GM19372 (cell line): Measurements from ENCODE around the gene TBXAS1.

Source experiments
- ATAC-seq: cut with Tn5 transposase; IDR thresholded peaks from one replicate; pipeline ENCODE4 v1.9.1; 2021; ENCODE audit warnings: mild to moderate bottlenecking, low read depth, moderate library complexity; ENCODE audit not compliant: unreplicated experiment

The TBXAS1 gene

DNA sequence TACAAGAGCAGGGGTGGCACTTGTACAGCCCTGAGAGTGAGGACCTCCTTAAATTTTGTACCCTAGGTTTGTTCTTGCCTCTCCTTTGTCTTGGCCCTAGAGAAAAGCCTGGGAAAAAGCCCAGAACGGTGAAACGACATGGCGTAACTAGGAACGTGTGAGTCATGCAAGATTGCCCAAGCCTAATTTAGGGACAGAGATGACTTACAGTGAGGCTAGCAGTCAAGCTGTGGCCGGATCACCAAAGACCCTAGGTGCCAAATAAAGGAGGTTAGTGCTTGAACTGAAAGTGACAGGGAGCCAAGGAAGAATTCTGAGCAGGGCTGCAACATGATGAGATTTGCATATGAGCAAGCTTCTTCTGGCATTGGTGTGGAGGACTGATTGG is 25.1 kb downstream of the TBXAS1 start:
- no peak for ATAC-seq

DNA sequence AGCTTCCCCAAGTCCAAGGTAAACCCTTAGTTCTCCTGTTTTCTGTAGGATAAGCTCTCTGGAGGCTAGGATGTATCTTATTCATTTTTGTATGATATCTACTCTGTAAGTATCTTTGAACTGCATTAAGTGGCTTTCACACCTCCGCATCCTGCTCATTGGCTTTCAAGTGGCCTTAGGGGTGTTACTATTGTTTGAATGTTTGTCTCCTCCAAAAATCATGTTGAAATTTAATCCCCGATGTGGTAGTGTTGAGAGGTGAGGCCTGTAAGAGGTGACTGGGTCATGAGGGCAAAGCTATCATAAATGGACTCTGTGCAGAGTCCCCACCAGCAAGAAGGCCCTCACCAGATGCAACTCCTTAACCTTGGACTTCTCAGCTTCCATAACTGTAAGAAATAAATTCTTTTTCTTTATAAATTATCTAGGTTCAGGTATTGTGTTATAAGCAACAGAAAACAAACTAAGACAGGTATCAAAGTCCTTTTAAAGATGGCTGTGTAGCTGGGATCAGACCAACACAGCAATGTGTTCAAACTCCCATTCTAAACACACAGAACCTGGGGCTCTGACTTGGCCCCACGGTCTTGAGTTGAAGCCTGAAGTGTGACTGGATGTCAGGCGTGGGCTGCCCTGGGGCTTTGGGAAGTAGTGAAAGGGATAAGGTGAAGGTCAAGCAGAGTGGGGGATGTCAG is 25.9 kb downstream of the TBXAS1 start:
- no peak for ATAC-seq

DNA sequence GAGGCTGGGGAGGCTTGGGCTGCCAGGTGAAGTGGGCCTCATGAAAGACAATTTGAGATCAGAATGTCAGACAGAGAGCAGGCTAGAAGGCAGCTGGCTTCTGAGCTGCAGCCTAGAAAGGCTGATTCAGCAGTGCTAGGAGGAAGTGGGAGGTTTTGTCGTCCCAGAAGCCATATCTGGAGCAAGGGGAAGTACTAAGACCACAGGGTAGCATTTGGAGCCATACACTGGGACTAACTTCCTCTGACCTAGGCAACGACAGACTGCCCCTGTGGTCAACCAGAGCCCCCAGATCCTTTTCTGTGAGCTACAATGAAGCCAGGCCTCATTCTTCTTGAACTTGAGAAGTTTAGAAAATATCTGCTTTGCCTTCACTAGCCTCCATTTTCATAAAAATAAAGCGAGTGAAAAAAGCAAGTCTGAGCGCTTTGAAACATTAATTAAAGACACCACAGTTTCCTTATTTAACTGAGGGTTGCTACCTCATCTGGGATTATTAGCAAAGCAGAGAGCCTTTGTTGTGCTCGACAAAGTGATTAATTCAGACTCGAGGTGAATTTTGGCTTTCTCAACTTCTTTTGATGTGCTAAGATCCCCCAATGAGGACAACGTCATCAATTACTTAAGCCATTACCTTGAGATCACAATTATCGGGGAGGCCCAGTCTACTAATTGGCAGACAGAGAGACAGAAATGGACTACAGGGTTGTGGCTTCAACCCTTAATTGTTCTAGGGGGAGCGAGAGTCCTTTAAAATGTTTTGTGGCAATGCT is 26.6 kb downstream of the TBXAS1 start:
- no peak for ATAC-seq

DNA sequence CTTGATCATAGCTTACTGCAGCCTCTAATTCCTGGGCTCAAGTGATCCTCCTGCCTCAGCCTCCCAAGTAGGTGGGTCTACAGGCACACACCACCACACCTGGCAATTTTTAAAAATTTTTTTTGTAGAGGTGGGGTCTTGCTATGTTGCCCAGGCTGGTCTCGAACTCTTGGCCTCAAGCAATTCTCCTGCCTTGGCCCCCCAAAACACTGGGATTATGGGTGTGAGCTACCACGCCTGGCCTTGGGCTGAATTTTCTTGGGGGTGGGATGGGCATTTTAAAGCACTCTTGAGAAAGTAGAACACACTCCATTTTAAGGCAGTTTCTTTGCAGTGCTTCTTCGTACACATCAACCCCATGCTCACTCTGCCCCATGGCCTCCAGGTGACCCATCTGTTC is 28.7 kb downstream of the TBXAS1 start:
- ATAC-seq = no peak

DNA sequence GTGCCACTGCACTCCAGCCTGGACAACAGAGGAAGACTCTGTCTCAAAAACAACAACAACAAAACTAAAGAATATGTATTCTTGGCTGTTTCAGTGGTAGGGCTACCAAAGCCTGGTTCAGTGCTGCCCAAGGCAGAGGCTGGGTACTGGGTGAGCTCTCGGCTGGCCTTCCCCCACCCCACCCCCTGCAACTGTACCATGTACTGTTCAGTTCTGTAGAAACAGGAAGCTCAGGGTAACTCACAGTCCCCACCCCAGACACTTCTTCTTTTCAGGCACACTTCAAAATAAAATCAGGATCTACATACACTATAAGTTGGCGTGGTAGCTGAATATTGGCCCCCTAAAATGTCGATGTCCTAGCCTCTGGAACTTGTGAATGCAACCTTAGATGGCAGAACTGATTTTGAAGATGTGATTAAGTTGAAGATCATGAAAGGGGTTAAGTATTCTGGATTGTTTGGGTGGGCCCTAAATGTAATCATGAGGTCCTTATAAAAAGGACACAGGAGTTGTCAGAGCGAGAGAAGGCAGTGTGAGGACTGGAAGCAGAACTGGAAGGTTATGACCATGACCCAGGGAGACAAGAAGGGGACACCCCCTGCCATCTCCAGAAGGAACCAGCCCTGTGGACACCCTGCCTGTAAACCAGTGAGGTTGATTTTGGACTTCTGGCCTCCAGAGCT is 31.2 kb downstream of the TBXAS1 start:
- no peak for ATAC-seq

DNA sequence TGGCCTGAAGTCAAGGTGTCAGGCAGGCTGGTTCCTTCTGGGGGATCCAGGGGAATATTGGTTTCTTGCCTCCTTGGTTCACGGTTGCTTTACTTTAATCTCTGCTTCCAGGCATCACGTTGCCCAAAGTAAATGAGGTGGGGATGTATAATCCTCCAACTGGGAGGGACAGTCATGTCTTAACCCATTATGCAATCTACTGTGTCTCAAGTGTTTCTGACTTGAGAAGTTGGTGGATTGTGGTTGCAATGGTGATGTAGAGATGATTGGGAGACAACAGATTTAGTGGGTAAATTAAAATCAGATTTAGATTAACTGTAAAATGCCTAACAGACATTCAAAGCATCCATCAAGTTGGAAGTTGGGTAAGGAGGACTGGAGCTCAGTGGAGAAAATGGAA is 32.7 kb downstream of the TBXAS1 start:
- no peak for ATAC-seq

DNA sequence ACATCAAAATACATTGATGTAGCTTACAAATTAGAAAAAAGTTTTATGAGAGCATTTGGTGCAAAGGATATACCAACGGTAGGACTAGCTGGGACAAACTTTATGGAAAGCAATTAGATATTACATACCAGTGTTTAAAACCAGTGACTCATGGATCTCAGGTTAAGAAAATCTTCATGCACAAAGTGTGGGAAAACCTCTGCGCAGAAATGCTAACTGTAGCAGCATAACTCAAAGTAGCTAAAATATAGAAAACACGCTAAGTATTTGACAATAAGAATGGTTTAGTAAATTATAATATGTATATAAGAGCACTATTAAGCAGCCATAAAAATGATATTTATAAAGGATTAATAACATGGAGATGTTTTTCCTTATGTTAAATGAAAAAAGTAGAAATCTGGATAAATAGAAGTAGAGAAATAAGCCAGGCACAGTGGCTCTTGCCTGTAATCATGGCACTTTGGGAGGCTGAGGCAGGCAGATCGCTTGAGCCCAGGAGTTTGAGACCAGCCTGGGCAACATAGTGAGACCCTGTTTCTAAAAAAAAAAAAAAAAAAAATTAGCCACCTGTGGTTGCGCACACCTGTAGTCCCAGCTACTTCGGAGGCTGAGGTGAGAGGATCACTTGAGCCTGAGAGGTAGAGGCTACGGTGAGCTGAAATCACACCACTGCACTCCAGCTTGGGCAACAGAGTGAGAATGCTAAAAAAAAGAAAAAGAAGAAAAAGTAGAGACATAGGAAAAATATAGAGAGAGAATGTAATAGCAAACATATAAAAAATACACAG is 37.2 kb downstream of the TBXAS1 start:
- ATAC-seq = no peak

DNA sequence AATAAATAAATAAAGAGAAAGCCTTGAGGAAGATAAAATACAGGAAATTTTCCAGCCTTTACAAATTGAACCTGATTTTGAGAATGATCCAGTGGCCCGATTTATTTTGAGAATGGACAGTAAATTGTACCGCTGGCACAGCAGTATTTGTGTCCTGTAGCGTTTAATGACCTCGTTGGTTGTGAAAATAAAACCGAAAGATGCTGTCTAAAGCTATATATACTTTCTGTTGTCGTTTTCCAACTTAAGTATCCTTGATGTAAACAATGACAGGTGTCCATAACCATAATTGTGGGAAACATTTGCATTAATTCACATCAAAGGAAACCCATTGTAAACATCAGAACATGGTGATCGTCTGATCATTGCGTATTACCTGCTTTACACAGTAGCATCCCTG is 38.8 kb downstream of the TBXAS1 start:
- no peak for ATAC-seq

DNA sequence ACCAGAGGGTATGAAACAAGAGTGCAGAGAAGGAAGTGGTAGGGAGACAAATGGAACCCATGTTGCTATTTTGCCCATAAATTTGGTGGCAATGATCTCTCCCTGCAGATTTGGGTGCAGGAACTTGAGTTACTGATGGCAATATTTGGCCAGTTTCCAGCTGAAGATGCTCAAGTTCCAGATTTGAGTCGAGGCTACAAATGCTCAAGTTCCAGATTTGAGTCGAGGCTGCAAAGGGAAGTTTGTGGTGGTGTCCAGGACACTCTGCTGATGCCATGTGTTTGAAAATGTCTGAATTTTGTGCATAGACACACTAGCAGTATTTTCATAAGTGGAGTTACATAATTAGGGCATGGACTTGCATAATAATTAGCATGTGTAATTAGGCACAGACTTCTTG is 40.8 kb downstream of the TBXAS1 start:
- ATAC-seq = no peak

DNA sequence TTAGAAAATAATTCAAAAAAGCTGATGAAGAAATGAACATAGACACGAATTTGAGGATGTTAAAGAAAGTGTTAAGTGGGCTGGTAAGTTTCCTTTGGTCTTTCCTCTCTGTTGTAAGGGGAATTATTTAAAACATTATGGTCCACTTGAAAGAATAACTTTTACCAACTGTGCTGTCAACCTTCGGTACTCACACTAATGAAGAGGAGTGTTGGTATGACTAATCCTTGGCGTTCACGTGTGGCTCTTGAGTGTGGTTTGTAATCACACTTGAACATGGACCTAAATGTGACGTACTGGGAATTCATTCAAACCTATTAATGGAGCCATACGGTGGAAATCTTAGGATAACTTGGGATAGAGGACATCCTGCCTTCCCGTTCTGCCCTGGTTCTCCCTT is 41.3 kb downstream of the TBXAS1 start:
- no peak for ATAC-seq

DNA sequence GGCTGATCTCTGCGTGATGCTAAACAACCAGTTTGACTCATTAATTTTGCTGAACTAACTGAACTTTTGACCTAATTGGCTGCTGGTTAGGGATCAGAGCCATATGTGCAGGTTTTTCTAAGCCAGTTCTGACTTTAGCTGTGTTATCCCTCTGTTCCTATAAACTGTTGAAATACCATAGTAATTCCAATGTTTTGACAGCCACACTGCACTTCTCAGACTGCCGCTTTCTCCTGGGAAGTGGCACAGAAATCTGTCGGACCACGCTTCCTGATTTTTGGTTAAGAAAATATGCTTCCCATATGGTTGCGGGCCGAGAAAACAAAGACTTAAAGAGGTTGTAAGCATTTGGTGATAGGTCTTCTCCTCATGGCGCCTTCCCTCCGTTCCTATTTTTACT is 42.3 kb downstream of the TBXAS1 start:
- ATAC-seq = no peak

DNA sequence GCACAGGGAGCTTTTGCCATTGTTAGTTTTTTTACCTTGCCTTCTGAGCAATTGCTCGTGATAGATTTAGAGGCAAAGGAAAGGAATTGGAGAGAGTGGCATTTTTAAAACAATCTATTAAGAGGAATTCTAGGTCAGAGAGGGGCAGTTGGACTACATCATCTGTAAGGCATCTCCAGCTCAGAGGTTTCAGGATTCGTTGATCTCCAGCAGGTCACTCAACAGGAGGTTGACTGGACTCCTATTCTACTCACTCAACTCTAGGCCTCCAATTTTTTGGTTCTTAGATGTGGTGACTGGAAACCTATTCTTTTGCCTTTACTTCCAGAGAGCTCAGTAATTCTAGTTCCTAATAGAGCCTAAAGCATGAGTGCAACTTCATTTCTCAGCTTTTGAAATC is 42.8 kb downstream of the TBXAS1 start:
- ATAC-seq = no peak

DNA sequence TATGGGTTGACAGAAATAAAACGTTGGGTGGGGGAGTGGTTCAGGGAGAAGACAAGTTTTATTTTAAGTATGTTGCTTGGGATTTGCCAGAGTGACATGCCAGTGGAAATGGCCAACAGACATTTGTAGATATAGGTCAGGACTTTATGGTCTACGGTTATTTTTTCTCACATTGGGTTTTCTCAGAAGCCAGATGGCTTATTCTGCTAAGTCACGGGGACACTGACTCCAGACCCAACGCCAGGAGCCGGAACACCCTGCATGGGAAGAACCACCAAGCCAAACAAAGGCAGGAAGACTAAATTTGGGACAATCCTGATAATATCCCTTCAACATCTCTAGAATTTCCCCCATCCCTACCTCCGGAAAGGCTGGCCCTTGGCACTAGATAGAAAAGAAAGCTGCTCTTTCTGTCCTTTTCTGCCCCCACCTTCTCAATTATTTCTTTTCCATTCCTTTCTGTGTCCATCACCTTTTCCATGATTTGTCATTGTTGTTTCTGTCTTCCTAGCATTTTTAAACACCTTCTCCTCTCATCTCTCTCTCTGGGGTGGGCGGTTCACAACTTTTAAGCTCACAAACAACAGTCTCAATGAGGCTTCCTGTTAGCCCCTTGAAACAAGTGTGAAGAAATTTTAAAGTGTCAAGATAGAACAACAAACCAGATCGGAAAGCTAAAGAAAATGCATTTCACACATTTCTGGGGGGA is 44.7 kb downstream of the TBXAS1 start:
- no peak for ATAC-seq

DNA sequence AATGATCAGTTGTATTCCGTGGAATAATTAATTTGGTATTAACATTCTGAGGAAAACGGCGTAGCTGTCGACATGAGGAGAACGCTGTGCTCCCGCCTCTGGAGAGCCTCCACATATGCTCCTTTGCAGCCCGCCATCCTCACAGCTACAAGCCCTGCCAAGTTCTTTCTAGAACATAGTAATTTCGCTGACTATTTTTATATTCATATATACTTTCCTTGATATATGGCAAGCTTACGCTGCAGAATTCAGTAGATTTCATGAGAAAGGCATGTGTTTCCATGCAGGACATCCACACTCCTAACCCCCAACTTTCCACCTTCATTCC is 45.2 kb downstream of the TBXAS1 start:
- ATAC-seq = no peak

DNA sequence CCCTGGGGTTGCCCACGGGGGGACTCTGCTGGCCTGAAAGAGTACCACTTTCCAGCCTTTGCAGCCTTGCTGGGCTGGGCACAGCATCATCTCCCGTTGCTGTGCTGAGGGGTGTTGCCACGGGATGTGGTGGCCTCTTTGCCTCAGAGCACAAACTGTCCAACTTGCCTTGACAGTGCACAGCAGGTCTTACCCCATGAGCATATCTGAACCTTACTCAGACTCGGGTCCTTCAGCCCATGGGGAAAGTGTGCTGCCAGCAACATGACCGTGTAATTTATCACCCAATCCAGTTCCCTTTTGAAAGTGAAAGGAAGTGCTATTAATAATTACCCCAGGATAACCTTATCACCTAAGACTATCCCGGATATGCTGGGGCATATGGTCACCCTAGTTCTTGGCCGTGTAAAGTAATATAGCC is 46.8 kb downstream of the TBXAS1 start:
- no peak for ATAC-seq

DNA sequence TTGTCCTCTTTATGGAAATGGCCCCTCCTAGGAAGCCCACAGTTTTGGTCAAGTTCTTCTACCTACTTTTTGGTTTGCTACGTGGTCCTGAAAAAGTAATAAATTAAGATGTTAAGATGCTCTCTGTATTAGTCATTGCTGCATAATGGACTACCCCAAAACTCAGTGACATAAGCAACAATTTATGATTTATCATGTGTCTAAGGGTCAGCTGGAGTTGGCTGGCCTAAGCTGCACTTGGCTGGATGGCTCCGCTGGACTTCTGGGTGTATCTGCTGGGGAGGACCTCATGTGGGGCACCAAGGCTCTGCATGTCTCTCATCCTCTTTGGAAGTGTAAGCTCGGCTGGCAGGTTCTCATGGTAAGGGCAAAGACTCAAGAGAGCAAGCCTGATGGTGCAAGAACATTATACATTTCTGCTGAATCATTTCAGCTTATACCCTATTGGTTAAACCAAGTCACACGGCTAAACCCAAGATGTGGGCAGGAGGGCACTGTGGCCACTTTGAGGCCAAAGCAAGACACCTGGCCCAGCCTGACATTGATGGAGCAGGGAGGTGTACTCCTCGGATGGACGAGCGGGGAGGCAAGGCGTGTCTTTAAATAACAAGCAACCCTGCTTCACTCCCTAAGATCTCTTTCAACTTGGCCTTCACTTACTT is 47.7 kb downstream of the TBXAS1 start:
- no peak for ATAC-seq

DNA sequence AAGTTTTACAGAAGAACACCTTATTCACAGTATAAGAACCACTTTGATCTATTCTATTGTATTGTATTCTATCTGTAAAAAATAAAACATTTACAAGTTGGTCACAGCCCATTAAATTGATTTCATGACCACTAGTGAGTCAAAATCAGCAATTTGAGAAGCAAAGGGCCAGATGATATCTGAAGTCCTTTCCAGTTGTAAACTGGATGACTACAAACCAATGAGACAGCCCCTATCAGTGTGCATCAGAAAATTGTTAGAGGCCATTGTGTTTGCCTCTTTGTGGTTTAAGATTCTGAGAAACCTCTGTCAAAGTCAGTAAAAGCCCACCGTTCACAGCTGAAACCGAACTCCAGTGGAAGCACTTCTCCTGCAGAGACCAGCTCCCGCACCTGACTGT is 54.8 kb downstream of the TBXAS1 start:
- no peak for ATAC-seq

DNA sequence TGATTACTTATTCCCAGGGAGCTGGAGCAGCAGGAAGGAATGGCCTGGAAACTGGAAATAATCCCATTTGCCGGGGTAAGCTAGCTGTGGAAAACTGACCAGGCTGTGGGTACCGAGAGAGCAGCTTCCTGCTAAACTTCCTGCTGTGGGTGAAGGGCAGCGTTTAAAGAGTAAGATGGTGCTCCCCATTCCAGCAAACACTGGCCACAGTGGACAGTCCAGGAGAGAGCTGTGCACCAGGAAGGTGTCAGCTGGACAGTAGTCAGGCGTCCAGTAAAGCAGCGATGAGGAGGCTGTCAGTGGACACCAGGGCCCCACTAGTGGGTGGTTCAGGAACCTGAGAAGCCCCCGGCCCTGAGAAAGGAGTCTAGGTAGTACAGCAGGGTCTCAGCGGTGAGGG is 55.4 kb downstream of the TBXAS1 start:
- ATAC-seq = no peak

DNA sequence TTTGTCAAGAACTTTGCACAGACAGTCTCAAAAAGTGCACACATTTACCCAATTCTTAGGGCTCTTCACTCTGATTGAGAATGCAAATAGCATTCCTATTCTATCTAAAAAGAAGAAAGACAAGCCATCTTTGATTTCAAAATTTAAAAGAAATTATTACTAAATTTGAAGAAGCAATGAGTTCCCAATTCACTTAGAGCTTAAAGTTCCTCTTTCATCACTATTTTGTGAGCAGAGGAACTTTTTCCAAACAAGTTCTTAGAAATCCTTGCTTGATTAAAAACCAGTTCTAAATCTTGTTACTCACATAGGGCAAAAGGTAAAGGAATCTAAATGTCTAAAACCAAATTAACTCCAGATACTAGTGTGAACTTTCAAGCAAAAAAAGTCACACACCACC is 56.4 kb downstream of the TBXAS1 start:
- no peak for ATAC-seq

DNA sequence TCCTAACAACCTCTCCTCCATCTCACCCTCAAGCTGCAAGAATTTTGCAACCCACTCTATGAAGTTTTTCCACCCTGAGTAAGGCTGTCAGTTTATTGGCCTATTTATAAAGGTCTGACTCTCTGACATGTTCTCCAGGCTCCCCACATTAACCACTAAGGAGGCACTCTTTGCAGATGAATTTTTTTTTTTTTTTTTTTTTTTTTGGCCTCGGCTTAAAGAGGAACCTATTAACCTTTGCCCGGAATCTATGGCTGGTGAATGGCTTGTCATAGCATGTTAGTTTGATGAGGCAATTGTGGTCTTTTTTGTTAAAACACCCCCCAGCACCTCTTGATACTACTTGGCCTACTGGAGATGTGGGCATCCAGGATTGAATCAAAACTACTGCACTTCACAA is 57.1 kb downstream of the TBXAS1 start:
- no peak for ATAC-seq
